Endothelial cell of umbilical vein (primary cell): ENCODE data around the gene SCPEP1. TPM values are rescaled to one million over a fixed set of nuclear protein-coding genes. Genes with fewer than 3 reads are reported as not detected.

ENCODE experiments used
- BruUV-seq: library from RNA; stranded (reverse); fragments of 400-500 nt; replicated peaks from 2 replicates; lab custom pipeline; 2021; lab: Mats Ljungman, UMichigan
- CTCF ChIA-PET: fragments of 300-600, 350-600 bp; sonication (Branson Sonifier 250); formaldehyde crosslinking; loops from one replicate; lab custom pipeline; 2021; ENCODE audit warnings: antibody characterized with exemption, inconsistent platforms; lab: Charles Lee
- POLR2A ChIA-PET: fragments of 300-600, 350-600 bp; sonication (Branson Sonifier 250); formaldehyde crosslinking; loops from one replicate; lab custom pipeline; 2021; ENCODE audit warnings: antibody characterized with exemption, inconsistent platforms; lab: Charles Lee
- DNase-seq: peaks from one replicate; pipeline ENCODE4 v3.0.0-alpha.2; 2011; ENCODE audit warnings: low read depth, low spot score
- FAIRE-seq: peaks from 2 replicates; lab custom pipeline; 2011; peaks lifted over from hg19 to GRCh38; lab: Jason Lieb, UNC
- H2AFZ ChIP-seq: 2 replicates; pipeline ENCODE4 v1.6.0; 2012; ENCODE audit warnings: low read depth, low read length, control low read depth, inconsistent platforms
- H3K27ac ChIP-seq: 2 replicates; pipeline ENCODE4 v1.5.1; 2011; ENCODE audit warnings: low read depth, mild to moderate bottlenecking, control low read depth, low read length, moderate library complexity; ENCODE audit not compliant: insufficient read depth
- H3K27me3 ChIP-seq, 2 experiments: 2 replicates each; pipeline versions ENCODE4 v1.6.0 to v1.6.1; 2011; ENCODE audit warnings: low read length in 2 of 2, mixed read lengths in 1 of 2; ENCODE audit not compliant: control insufficient read depth in 2 of 2, insufficient read depth in 2 of 2
- H3K36me3 ChIP-seq, 2 experiments: 2 replicates in 1 of 2; 3 replicates in 1 of 2; pipeline ENCODE4 v1.5.1; 2011; ENCODE audit warnings: low read length in 2 of 2, mild to moderate bottlenecking in 1 of 2, moderate library complexity in 1 of 2; ENCODE audit not compliant: control insufficient read depth in 2 of 2, insufficient read depth in 2 of 2; ENCODE audit errors: extremely low read depth in 1 of 2
- H3K4me1 ChIP-seq: 3 replicates; pipeline ENCODE4 v1.5.1; 2011; ENCODE audit warnings: mild to moderate bottlenecking, low read length; ENCODE audit not compliant: control insufficient read depth, insufficient read depth; ENCODE audit errors: extremely low read depth
- H3K4me2 ChIP-seq: 2 replicates; pipeline ENCODE4 v1.6.1; 2011; ENCODE audit warnings: low read length, control low read depth, mixed read lengths; ENCODE audit not compliant: insufficient read depth
- H3K4me3 ChIP-seq, 3 experiments: fragments of 200-600 bp in 1 of 3; sonication (generic), shearing (Covaris generic) in 1 of 3; replicated peaks in 1 of 3; 2 replicates each; pipeline ENCODE4 v1.5.1; 2011 to 2016; ENCODE audit warnings: control low read depth in 3 of 3, low read length in 3 of 3, mild to moderate bottlenecking in 2 of 3, inconsistent platforms in 1 of 3, low read depth in 1 of 3, moderate library complexity in 1 of 3; ENCODE audit not compliant: insufficient read depth in 1 of 3
- H3K79me2 ChIP-seq: 2 replicates; pipeline ENCODE4 v1.6.0; 2012; ENCODE audit warnings: low read length, inconsistent platforms; ENCODE audit not compliant: control insufficient read depth, insufficient read depth
- H3K9ac ChIP-seq: replicated peaks from 2 replicates; pipeline ENCODE3; 2011; ENCODE audit warnings: low read length, control low read depth; ENCODE audit not compliant: insufficient read depth; ENCODE audit errors: extremely low read depth
- H3K9me1 ChIP-seq: replicated peaks from 3 replicates; pipeline ENCODE4 v1.6.0; 2011; ENCODE audit warnings: mild to moderate bottlenecking, low read length; ENCODE audit not compliant: control insufficient read depth, insufficient read depth; ENCODE audit errors: extremely low read depth
- H3K9me3 ChIP-seq: replicated peaks from 2 replicates; pipeline ENCODE4 v1.5.1; 2012; ENCODE audit warnings: low read length, inconsistent platforms; ENCODE audit not compliant: control insufficient read depth, insufficient read depth
- H4K20me1 ChIP-seq: replicated peaks from 2 replicates; pipeline ENCODE3; 2011; ENCODE audit warnings: mild to moderate bottlenecking, low read length; ENCODE audit not compliant: control insufficient read depth, insufficient read depth; ENCODE audit errors: extremely low read depth
- EZH2 ChIP-seq: IDR thresholded peaks from 2 replicates; pipeline ENCODE4 v1.6.1; 2012; ENCODE audit warnings: borderline replicate concordance, low read depth, mild to moderate bottlenecking, moderate library complexity, low read length, inconsistent platforms; ENCODE audit not compliant: severe bottlenecking
- FOS ChIP-seq: IDR thresholded peaks from 2 replicates; pipeline ENCODE4 v1.6.1; 2011; ENCODE audit warnings: mild to moderate bottlenecking, low read length, moderate library complexity, borderline replicate concordance; ENCODE audit not compliant: insufficient read depth
- GATA2 ChIP-seq: IDR thresholded peaks from 2 replicates; pipeline ENCODE4 v1.7.0; 2011; ENCODE audit warnings: low read depth, mild to moderate bottlenecking, moderate library complexity, mixed read lengths, low read length; ENCODE audit not compliant: insufficient read length, insufficient read depth
- JUN ChIP-seq: IDR thresholded peaks from 2 replicates; pipeline ENCODE4 v1.6.1; 2011; ENCODE audit warnings: borderline replicate concordance, low read depth; ENCODE audit not compliant: insufficient read length, insufficient read depth
- MYC ChIP-seq: IDR thresholded peaks from one replicate; pipeline ENCODE4 v1.6.1; 2011; ENCODE audit warnings: mild to moderate bottlenecking, low read depth, low read length
- POLR2A ChIP-seq: IDR thresholded peaks from 2 replicates; pipeline ENCODE4 v1.6.1; 2012; ENCODE audit warnings: low read depth, mild to moderate bottlenecking, control low read depth, low read length
- POLR2AphosphoS5 ChIP-seq: IDR thresholded peaks from 2 replicates; pipeline ENCODE4 v1.6.1; 2012; ENCODE audit warnings: low read depth, mild to moderate bottlenecking, control low read depth, low read length, moderate library complexity; ENCODE audit not compliant: insufficient read depth
- dilution Hi-C: fragments of 300-500 bp; cut with MboI; formaldehyde crosslinking; loops from one replicate; pipeline ENCODE4 v1.15.0; 2019; ENCODE audit warnings: low sequenced_read_pairs; ENCODE audit not compliant: extremely low pct_ligation_motif_present
- intact Hi-C: fragments of 100-400 bp; cut with micrococcal nuclease; formaldehyde crosslinking; loops from one replicate; pipeline ENCODE4 v1.10.0; 2022
- polyA plus RNA-seq, 4 experiments: library from polyadenylated mRNA; depleted of rRNA in 3 of 4; stranded (reverse) in 3 of 4; unstranded in 1 of 4; fragments of >200 nt; gene quantifications; 2 replicates each; pipeline versions ENCODE4 v1.2.1 to v1.2.3, GENCODE V29; 2011 to 2012; ENCODE audit warnings: missing spikeins in 1 of 4
- total RNA-seq: library from RNA; stranded (reverse); gene quantifications from 2 replicates; pipeline ENCODE4 v1.2.3, GENCODE V29; 2021
- TF ChIP-seq, protein P1 (sequence below), 2 donors: IDR thresholded peaks; 1 replicate in 1 of 2; 2 replicates in 1 of 2; pipeline ENCODE4 v1.5.1; 2011; ENCODE audit warnings: low read length in 2 of 2, mild to moderate bottlenecking in 2 of 2, moderate library complexity in 2 of 2, control low read depth in 1 of 2, inconsistent platforms in 1 of 2, low read depth in 1 of 2; ENCODE audit not compliant: insufficient read depth in 1 of 2; ENCODE audit errors: extremely low read depth in 1 of 2
- TF ChIP-seq, protein P2 (sequence below): IDR thresholded peaks from 2 replicates; pipeline ENCODE4 v1.6.1; 2011; ENCODE audit not compliant: insufficient read depth, insufficient read length

Gene SCPEP1
- total and polyA plus RNA-seq, 2 donors (not counting 3 experiments of a cell fraction or from before 2014, with no cell fraction given), result 38.6 to 43.6 TPM

DNA sequence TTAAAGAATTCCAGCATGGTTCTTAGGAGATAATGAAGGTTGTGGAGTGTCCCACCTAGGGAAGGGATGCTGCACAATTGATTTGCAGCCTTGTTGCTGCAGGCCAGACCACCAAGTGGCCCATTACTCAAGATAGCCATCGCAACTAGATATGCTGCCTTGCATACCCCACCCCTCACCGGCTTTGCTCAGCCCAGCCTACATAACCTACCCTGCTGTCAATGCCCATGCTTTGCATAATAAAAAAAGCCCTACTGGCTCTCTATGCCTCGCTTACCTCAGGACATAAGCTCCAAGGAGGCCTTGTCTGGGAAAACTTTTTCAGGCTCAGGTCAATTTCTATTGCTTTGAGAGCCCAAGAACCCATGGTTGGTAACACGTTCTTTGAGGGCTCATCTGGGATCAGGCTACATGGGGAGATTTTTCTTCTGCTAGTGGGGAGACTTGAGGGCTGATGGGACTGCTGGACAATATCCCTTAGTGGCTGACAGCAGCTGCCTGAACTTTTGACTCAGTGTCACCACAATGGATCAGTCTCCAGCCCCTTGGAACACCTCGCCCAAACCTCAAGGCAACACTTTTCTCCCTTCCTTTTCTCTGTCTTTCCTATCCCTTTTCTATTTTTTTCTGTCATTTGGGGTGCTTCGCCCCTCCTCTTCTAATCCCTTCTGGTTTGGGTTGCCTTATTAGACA is 38.3 kb downstream of the SCPEP1 start:
- Histone ChIP-seq H4K20me1 (no peaks in the 10 kb centered on the region), H3K9me1 (no peaks in the 10 kb centered on the region), H2AFZ (no peak overlapping the region), H3K27ac (no peak overlapping the region), H3K79me2 (no peaks in the 10 kb centered on the region), H3K4me1 (no peaks in the 10 kb centered on the region), H3K9ac (no peak overlapping the region), H3K4me2 (no peak overlapping the region), H3K9me3 (no peaks in the 10 kb centered on the region), H3K27me3 (peaks cover 2 to 10% of the 10 kb centered on the region in 2 experiments), H3K4me3 (no peak overlapping the region), H3K36me3 (no peaks in the 10 kb centered on the region)
- FAIRE-seq (no peak), DNase-seq (no peak)
- no peak for TF ChIP-seq FOS
- no peak for TF ChIP-seq POLR2A
- TF ChIP-seq, protein P1, sequence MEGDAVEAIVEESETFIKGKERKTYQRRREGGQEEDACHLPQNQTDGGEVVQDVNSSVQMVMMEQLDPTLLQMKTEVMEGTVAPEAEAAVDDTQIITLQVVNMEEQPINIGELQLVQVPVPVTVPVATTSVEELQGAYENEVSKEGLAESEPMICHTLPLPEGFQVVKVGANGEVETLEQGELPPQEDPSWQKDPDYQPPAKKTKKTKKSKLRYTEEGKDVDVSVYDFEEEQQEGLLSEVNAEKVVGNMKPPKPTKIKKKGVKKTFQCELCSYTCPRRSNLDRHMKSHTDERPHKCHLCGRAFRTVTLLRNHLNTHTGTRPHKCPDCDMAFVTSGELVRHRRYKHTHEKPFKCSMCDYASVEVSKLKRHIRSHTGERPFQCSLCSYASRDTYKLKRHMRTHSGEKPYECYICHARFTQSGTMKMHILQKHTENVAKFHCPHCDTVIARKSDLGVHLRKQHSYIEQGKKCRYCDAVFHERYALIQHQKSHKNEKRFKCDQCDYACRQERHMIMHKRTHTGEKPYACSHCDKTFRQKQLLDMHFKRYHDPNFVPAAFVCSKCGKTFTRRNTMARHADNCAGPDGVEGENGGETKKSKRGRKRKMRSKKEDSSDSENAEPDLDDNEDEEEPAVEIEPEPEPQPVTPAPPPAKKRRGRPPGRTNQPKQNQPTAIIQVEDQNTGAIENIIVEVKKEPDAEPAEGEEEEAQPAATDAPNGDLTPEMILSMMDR (IDR thresholded peaks at IDR 0.05; ENCODE audit: extremely low read depth in 1 of 2, insufficient read depth in 1 of 2, low read depth in 1 of 2, low read length in 2 of 2), result no peak
- no peak for TF ChIP-seq GATA2
- TF ChIP-seq JUN, result no peak
- TF ChIP-seq EZH2, result no peak
- TF ChIP-seq, protein P2, sequence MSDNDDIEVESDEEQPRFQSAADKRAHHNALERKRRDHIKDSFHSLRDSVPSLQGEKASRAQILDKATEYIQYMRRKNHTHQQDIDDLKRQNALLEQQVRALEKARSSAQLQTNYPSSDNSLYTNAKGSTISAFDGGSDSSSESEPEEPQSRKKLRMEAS, result no peak
- no peak for TF ChIP-seq POLR2AphosphoS5
- TF ChIP-seq MYC, result no peak
- no TSS peak for BruUV-seq
- dilution Hi-C loops, result no loop called here
- intact Hi-C loops, result no loop called here
- CTCF ChIA-PET, result no interaction called here
- POLR2A ChIA-PET, result no interaction called here
